PC-9 (cell line): ENCODE measurements around the gene CENPB.

ENCODE experiments used
- EZH2 ChIP-seq: fragments of 200-600 bp; sonication (generic); IDR thresholded peaks from 2 replicates; pipeline ENCODE4 v1.8.0; 2017; ENCODE audit warnings: antibody characterized with exemption, low read depth
- TF ChIP-seq, protein P1 (sequence below): fragments of 200-600 bp; sonication (generic); conservative IDR thresholded peaks from 2 replicates; pipeline ENCODE4 v1.6.1; 2017; ENCODE audit warnings: mixed run types, antibody characterized with exemption, mild to moderate bottlenecking, moderate library complexity

DNA sequence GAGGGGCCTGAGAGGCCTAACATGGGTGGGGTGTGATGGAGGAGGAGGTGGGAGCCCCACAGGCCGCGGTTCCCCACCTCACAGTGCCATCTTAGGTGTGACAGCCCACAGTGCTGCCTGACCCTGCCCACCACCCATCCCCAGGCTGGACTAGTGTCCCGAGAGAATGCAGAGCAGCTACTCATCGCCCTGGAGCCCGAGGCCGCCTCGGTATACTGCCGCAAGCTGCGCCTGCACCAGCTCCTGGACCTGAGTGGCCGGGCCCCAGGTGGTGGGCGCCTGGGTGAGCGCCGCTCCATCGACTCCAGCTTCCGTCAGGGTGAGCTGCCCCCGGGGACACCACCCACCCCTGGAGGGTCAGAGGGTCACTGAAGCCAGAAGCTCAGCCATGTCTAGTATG, 38.5 kb downstream of the CENPB start:
- TF ChIP-seq, protein P1, sequence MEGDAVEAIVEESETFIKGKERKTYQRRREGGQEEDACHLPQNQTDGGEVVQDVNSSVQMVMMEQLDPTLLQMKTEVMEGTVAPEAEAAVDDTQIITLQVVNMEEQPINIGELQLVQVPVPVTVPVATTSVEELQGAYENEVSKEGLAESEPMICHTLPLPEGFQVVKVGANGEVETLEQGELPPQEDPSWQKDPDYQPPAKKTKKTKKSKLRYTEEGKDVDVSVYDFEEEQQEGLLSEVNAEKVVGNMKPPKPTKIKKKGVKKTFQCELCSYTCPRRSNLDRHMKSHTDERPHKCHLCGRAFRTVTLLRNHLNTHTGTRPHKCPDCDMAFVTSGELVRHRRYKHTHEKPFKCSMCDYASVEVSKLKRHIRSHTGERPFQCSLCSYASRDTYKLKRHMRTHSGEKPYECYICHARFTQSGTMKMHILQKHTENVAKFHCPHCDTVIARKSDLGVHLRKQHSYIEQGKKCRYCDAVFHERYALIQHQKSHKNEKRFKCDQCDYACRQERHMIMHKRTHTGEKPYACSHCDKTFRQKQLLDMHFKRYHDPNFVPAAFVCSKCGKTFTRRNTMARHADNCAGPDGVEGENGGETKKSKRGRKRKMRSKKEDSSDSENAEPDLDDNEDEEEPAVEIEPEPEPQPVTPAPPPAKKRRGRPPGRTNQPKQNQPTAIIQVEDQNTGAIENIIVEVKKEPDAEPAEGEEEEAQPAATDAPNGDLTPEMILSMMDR, result no peak
- no peak for TF ChIP-seq EZH2
